PC-3 (cell line): ENCODE results near the gene MTCL1. TPM values are rescaled to one million over a fixed set of nuclear protein-coding genes. Genes with fewer than 3 reads are reported as not detected.

Source experiments
- ATAC-seq: fragments of 200-7000 bp; cut with Tn5 transposase; 2 replicates; pipeline ENCODE4 v1.9.1; 2020; ENCODE audit warnings: mild to moderate bottlenecking, moderate library complexity
- BruUV-seq: library from RNA; stranded (reverse); fragments of 400-500 nt; replicated peaks from 2 replicates; lab custom pipeline; 2021; lab: Mats Ljungman, UMichigan
- CTCF ChIA-PET: fragments of 300-600 bp; sonication (Branson Sonifier 250); formaldehyde crosslinking; loops from one replicate; lab custom pipeline; 2022; ENCODE audit warnings: antibody characterized with exemption; lab: Charles Lee
- POLR2A ChIA-PET: fragments of 300-600 bp; sonication (Branson Sonifier 250); formaldehyde crosslinking; loops from one replicate; lab custom pipeline; 2022; ENCODE audit warnings: antibody characterized with exemption; ENCODE audit not compliant: unreplicated experiment; lab: Charles Lee
- DNase-seq: peaks from one replicate; pipeline ENCODE4 v3.0.0-alpha.2; 2015
- H2AFZ ChIP-seq: fragments of 300-600 bp; sonication (generic); 2 replicates; pipeline ENCODE4 v1.6.0; 2016; ENCODE audit warnings: antibody characterized with exemption, low read length
- H3F3A ChIP-seq: fragments of 300-600 bp; sonication (generic); one replicate; pipeline ENCODE4 v1.6.0; 2017; ENCODE audit warnings: antibody characterized with exemption, low read length, control low read depth, mild to moderate bottlenecking; ENCODE audit not compliant: unreplicated experiment
- H3K27ac ChIP-seq: fragments of 300-600 bp; sonication (generic); 2 replicates; pipeline ENCODE4 v1.5.1; 2016; ENCODE audit warnings: mild to moderate bottlenecking, low read length
- H3K27me3 ChIP-seq: fragments of 300-600 bp; sonication (generic); 2 replicates; pipeline ENCODE4 v1.6.1; 2016; ENCODE audit warnings: low read length, mixed read lengths
- H3K36me3 ChIP-seq: fragments of 300-600 bp; sonication (generic); 2 replicates; pipeline ENCODE4 v1.6.1; 2016; ENCODE audit warnings: low read depth, mixed run types, low read length, mixed read lengths
- H3K4me1 ChIP-seq: fragments of 300-600 bp; sonication (generic); 2 replicates; pipeline ENCODE4 v1.5.1; 2016; ENCODE audit warnings: low read length; ENCODE audit not compliant: insufficient read depth
- H3K4me2 ChIP-seq: fragments of 300-600 bp; sonication (generic); 2 replicates; pipeline ENCODE4 v1.6.0; 2016; ENCODE audit warnings: low read length
- H3K4me3 ChIP-seq: fragments of 300-600 bp; sonication (generic); 2 replicates; pipeline ENCODE4 v1.5.1; 2016; ENCODE audit warnings: mild to moderate bottlenecking, low read length, mixed read lengths
- H3K79me2 ChIP-seq: fragments of 300-600 bp; sonication (generic); 2 replicates; pipeline ENCODE4 v1.6.1; 2017; ENCODE audit warnings: low read length, mixed read lengths
- H3K9ac ChIP-seq: fragments of 300-600 bp; sonication (generic); 2 replicates; pipeline ENCODE4 v1.6.0; 2016; ENCODE audit warnings: mild to moderate bottlenecking, low read length
- H3K9me2 ChIP-seq: fragments of 300-600 bp; sonication (generic); replicated peaks from 2 replicates; pipeline ENCODE4 v1.6.1; 2016; ENCODE audit warnings: mixed run types, low read length, mixed read lengths
- H3K9me3 ChIP-seq: fragments of 300-600 bp; sonication (generic); 2 replicates; pipeline ENCODE4 v1.6.1; 2016; ENCODE audit warnings: low read length, mixed read lengths
- H4K20me1 ChIP-seq: fragments of 300-600 bp; sonication (generic); 2 replicates; pipeline ENCODE4 v1.6.1; 2016; ENCODE audit warnings: low read length, mixed read lengths
- EZH2 ChIP-seq: fragments of 300-600 bp; sonication (generic); IDR thresholded peaks from one replicate; pipeline ENCODE4 v1.6.1; 2017; ENCODE audit warnings: antibody characterized with exemption, mild to moderate bottlenecking, low read length; ENCODE audit not compliant: unreplicated experiment
- EZH2phosphoT487 ChIP-seq: fragments of 300-600 bp; sonication (generic); IDR thresholded peaks from 2 replicates; pipeline ENCODE4 v1.6.1; 2018; ENCODE audit warnings: mild to moderate bottlenecking, antibody characterized with exemption, low read length, borderline replicate concordance
- intact Hi-C: fragments of 100-400 bp; cut with micrococcal nuclease; formaldehyde crosslinking; loops from 2 replicates; pipeline ENCODE4 v1.9.0; 2023
- total RNA-seq: library from RNA; depleted of rRNA; stranded (reverse); fragments of >200 nt; gene quantifications from 2 replicates; pipeline ENCODE4 v1.2.3, GENCODE V29; 2014
- TF ChIP-seq, protein P1 (sequence below): fragments of 300-600 bp; sonication (generic); conservative IDR thresholded peaks from 2 replicates; pipeline ENCODE4 v1.5.1; 2017; ENCODE audit warnings: antibody characterized with exemption, low read depth, mild to moderate bottlenecking, low read length

Gene MTCL1
- total RNA-seq, 1 experiment from 2014 or later: 33.1 TPM

- Histone ChIP-seq H3K79me2 (no peaks in the 10 kb centered on the region), H3K9ac (no peak overlapping the region), H2AFZ (no peak overlapping the region), H3K27me3 (no peaks in the 10 kb centered on the region), H3K4me3 (no peak overlapping the region), H3F3A (no peaks in the 10 kb centered on the region), H3K4me2 (no peak overlapping the region), H4K20me1 (no peaks in the 10 kb centered on the region), H3K4me1 (no peaks in the 10 kb centered on the region), H3K36me3 (peaks cover 7% of the 10 kb centered on the region), H3K9me3 (no peaks in the 10 kb centered on the region), H3K27ac (no peak overlapping the region), H3K9me2 (no peaks in the 10 kb centered on the region)
- ATAC-seq (no peak), DNase-seq (no peak)
- ChIA-PET CTCF (no interaction called here), POLR2A (no interaction called here)
- TF ChIP-seq EZH2: no peak
- TF ChIP-seq EZH2phosphoT487: no peak
- TF ChIP-seq, protein P1, sequence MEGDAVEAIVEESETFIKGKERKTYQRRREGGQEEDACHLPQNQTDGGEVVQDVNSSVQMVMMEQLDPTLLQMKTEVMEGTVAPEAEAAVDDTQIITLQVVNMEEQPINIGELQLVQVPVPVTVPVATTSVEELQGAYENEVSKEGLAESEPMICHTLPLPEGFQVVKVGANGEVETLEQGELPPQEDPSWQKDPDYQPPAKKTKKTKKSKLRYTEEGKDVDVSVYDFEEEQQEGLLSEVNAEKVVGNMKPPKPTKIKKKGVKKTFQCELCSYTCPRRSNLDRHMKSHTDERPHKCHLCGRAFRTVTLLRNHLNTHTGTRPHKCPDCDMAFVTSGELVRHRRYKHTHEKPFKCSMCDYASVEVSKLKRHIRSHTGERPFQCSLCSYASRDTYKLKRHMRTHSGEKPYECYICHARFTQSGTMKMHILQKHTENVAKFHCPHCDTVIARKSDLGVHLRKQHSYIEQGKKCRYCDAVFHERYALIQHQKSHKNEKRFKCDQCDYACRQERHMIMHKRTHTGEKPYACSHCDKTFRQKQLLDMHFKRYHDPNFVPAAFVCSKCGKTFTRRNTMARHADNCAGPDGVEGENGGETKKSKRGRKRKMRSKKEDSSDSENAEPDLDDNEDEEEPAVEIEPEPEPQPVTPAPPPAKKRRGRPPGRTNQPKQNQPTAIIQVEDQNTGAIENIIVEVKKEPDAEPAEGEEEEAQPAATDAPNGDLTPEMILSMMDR: no peak
- BruUV-seq: no TSS peak
- intact Hi-C loops: no loop called here
Measured at GRCh38 chr18:8766559-8767293, 61.4 kb downstream of the MTCL1 start.

DNA sequence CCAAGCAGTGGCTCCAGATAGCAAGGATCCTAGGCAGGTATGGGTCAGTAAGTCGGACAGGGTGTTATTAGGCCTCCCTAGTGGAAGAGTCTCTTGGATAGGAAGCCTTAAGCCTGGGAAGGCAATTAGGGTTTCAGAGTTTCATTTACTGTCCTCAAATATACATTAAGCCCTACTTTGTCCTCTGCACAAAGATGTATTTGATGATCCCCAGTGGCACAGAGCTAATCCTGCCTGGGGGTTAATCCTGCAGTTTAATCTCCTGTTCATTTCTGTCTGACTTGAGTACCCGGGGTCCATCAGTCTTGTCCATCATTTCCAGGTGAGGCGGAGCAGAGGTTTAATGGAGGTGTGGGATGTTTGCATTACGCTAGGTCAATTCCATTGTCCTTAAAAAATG is 62.0 kb downstream of the MTCL1 start:
- Histone ChIP-seq H3K36me3 (peaks cover 2% of the 10 kb centered on the region), H3K4me1 (no peaks in the 10 kb centered on the region), H3K4me2 (no peak overlapping the region), H3K9ac (no peak overlapping the region), H3K27me3 (no peaks in the 10 kb centered on the region), H3F3A (no peaks in the 10 kb centered on the region), H3K9me2 (no peaks in the 10 kb centered on the region), H3K79me2 (no peaks in the 10 kb centered on the region), H3K9me3 (no peaks in the 10 kb centered on the region), H4K20me1 (no peaks in the 10 kb centered on the region), H3K27ac (no peak overlapping the region), H3K4me3 (no peak overlapping the region), H2AFZ (no peak overlapping the region)
- TF ChIP-seq EZH2: no peak
- TF ChIP-seq, protein P1: no peak
- no peak for TF ChIP-seq EZH2phosphoT487
- ChIA-PET CTCF (no interaction called here), POLR2A (no interaction called here)
- no peak for DNase-seq
- BruUV-seq: no TSS peak
- intact Hi-C loops: no loop called here
- ATAC-seq: no peak

DNA sequence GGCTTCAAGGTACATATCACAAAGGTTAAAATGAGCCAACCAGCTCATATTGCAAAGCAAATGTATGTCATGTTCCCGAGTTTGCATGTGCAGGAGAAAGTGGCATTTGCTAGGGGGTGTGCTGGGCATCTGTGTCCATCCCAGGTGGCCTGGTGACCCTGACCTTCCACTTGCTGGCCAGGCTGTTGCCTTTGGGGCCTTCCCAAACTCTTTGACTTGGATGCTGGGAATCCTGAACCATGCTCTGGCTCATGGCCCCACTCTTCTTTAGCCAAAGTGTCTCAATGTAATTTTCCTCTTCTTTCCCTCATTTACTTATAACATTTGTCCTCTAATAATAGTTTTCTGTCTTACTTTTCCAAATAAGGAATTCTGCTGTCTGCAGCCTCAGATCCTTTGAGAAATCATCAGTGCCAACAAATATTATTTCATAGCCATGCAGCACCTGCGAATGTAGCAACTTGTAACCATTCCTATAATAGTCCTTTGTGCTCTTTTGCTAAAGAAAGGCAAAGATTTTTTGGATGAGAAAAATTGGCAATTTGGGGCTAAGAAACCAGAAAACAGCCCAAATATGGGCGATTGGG is 64.2 kb downstream of the MTCL1 start:
- Histone ChIP-seq H4K20me1 (no peaks in the 10 kb centered on the region), H3K27me3 (no peaks in the 10 kb centered on the region), H3K27ac (no peak overlapping the region), H2AFZ (no peak overlapping the region), H3K9me3 (no peaks in the 10 kb centered on the region), H3K36me3 (no peaks in the 10 kb centered on the region), H3K9me2 (no peaks in the 10 kb centered on the region), H3F3A (no peaks in the 10 kb centered on the region), H3K4me1 (no peaks in the 10 kb centered on the region), H3K9ac (no peak overlapping the region), H3K4me2 (no peak overlapping the region), H3K79me2 (no peaks in the 10 kb centered on the region), H3K4me3 (no peak overlapping the region)
- POLR2A ChIA-PET: no interaction called here
- intact Hi-C loops: no loop called here
- ATAC-seq (no peak), DNase-seq (no peak)
- no TSS peak for BruUV-seq
- TF ChIP-seq EZH2: no peak
- no peak for TF ChIP-seq EZH2phosphoT487
- TF ChIP-seq, protein P1: no peak
- CTCF ChIA-PET: no interaction called here
